ACC112 (cell line): ENCODE data around the gene SPDL1.
A peak's percentile ranks its signal among the peaks of the same experiment; 100 is the strongest.

Source experiments
- H2AFZ ChIP-seq: fragments of 200-600 bp; sonication (generic); one replicate; pipeline ENCODE4 v1.6.0; 2017; ENCODE audit warnings: antibody characterized with exemption, low read length; ENCODE audit not compliant: unreplicated experiment
- H3K27ac ChIP-seq: fragments of 200-600 bp; sonication (generic); 2 replicates; pipeline ENCODE4 v1.5.1; 2014; ENCODE audit warnings: low read depth, mild to moderate bottlenecking, antibody characterized with exemption, low read length, moderate library complexity
- H3K27me3 ChIP-seq: fragments of 200-600 bp; sonication (generic); 2 replicates; pipeline ENCODE4 v1.6.1; 2014; ENCODE audit warnings: mild to moderate bottlenecking, antibody characterized with exemption, low read length, moderate library complexity, mixed read lengths; ENCODE audit not compliant: insufficient read depth
- H3K36me3 ChIP-seq: fragments of 200-600 bp; sonication (generic); 2 replicates; pipeline ENCODE4 v1.6.1; 2016; ENCODE audit warnings: mild to moderate bottlenecking, antibody characterized with exemption, low read length, moderate library complexity, mixed read lengths; ENCODE audit not compliant: insufficient read depth
- H3K4me1 ChIP-seq: fragments of 200-600 bp; sonication (generic); one replicate; pipeline ENCODE4 v1.6.1; 2016; ENCODE audit warnings: low read length, mixed read lengths; ENCODE audit not compliant: insufficient read depth, unreplicated experiment, control insufficient read depth
- H3K4me3 ChIP-seq: fragments of 200-600 bp; sonication (generic); 2 replicates; pipeline ENCODE4 v1.5.1; 2014; ENCODE audit warnings: mild to moderate bottlenecking, low read depth, low read length
- H3K79me2 ChIP-seq: fragments of 200-600 bp; sonication (generic); one replicate; pipeline ENCODE4 v1.6.0; 2016; ENCODE audit warnings: low read length; ENCODE audit not compliant: control insufficient read depth, unreplicated experiment, insufficient read depth

The SPDL1 gene

GRCh38 chr5:169627551-169627950 is 44.0 kb downstream of the SPDL1 start:
- H2AFZ ChIP-seq: no peak overlapping the region
- H3K27me3 ChIP-seq: no peaks in the 10 kb centered on the region
- H3K36me3 ChIP-seq: no peaks in the 10 kb centered on the region
- H3K4me3 ChIP-seq: no peak overlapping the region
- no peak overlapping the region for H3K27ac ChIP-seq
- peaks cover 42% of the 10 kb centered on the region for H3K4me1 ChIP-seq
- H3K79me2 ChIP-seq: no peaks in the 10 kb centered on the region

- no peak overlapping the region for H2AFZ ChIP-seq
- H3K36me3 ChIP-seq: no peaks in the 10 kb centered on the region
- no peak overlapping the region for H3K4me3 ChIP-seq
- H3K4me1 ChIP-seq: peaks cover 42% of the 10 kb centered on the region
- H3K27ac ChIP-seq: no peak overlapping the region
- no peaks in the 10 kb centered on the region for H3K79me2 ChIP-seq
- no peaks in the 10 kb centered on the region for H3K27me3 ChIP-seq
Observed at GRCh38 chr5:169628892-169629291, 45.3 kb downstream of the SPDL1 start.

GRCh38 chr5:169629847-169630548 is 46.4 kb downstream of the SPDL1 start:
- peak overlapping the region; percentile 36 for H3K27ac ChIP-seq
- no peaks in the 10 kb centered on the region for H3K27me3 ChIP-seq
- H3K4me1 ChIP-seq: peaks cover 42% of the 10 kb centered on the region
- H3K4me3 ChIP-seq: no peak overlapping the region
- H3K79me2 ChIP-seq: no peaks in the 10 kb centered on the region
- peak overlapping the region; percentile 36 for H2AFZ ChIP-seq
- H3K36me3 ChIP-seq: no peaks in the 10 kb centered on the region

GRCh38 chr5:169631360-169631759 is 47.8 kb downstream of the SPDL1 start:
- Histone ChIP-seq H3K4me3 (peak overlapping the region; percentile 38; the same call in 1 of the 2 replicates), H3K36me3 (no peaks in the 10 kb centered on the region), H3K4me1 (peaks cover 41% of the 10 kb centered on the region), H3K27me3 (no peaks in the 10 kb centered on the region), H3K79me2 (no peaks in the 10 kb centered on the region), H2AFZ (no peak overlapping the region), H3K27ac (no peak overlapping the region)

- Histone ChIP-seq H3K27ac (no peak overlapping the region), H3K79me2 (no peaks in the 10 kb centered on the region), H3K36me3 (no peaks in the 10 kb centered on the region), H3K4me1 (peaks cover 28% of the 10 kb centered on the region), H3K27me3 (no peaks in the 10 kb centered on the region), H3K4me3 (no peak overlapping the region), H2AFZ (no peak overlapping the region)
Observed at GRCh38 chr5:169632946-169633345, 49.4 kb downstream of the SPDL1 start.

- Histone ChIP-seq H3K4me3 (no peak overlapping the region), H3K4me1 (peaks cover 20% of the 10 kb centered on the region)
Observed at GRCh38 chr5:169634606-169635005, 51.0 kb downstream of the SPDL1 start.

GRCh38 chr5:169635936-169636335 is 52.4 kb downstream of the SPDL1 start:
- no peaks in the 10 kb centered on the region for H3K36me3 ChIP-seq
- no peak overlapping the region for H3K27ac ChIP-seq
- no peak overlapping the region for H3K4me3 ChIP-seq
- H3K79me2 ChIP-seq: no peaks in the 10 kb centered on the region
- H3K4me1 ChIP-seq: peaks cover 10% of the 10 kb centered on the region
- no peaks in the 10 kb centered on the region for H3K27me3 ChIP-seq
- no peak overlapping the region for H2AFZ ChIP-seq

More at GRCh38 chr5:169634606-169635005, 51.0 kb downstream of the SPDL1 start:
- Histone ChIP-seq H3K27ac (no peak overlapping the region), H2AFZ (no peak overlapping the region), H3K36me3 (no peaks in the 10 kb centered on the region), H3K27me3 (no peaks in the 10 kb centered on the region), H3K79me2 (no peaks in the 10 kb centered on the region)

- Histone ChIP-seq H2AFZ (peak overlapping the region; percentile 58), H3K36me3 (no peaks in the 10 kb centered on the region), H3K79me2 (no peaks in the 10 kb centered on the region), H3K4me1 (peaks cover 4% of the 10 kb centered on the region), H3K4me3 (peak overlapping the region; percentile 78), H3K27me3 (no peaks in the 10 kb centered on the region), H3K27ac (no peak overlapping the region)
Observed at GRCh38 chr5:169636477-169637084, 53.0 kb downstream of the SPDL1 start.

GRCh38 chr5:169637085-169637548 is 53.5 kb downstream of the SPDL1 start, which contains the start of gene DOCK2:
DOCK2 (plus strand) TSS chr5:169637275; CDS start chr5:169637327, 52 bp downstream.
- H2AFZ ChIP-seq: peak within 1 kb of the TSS; percentile 58
- H3K79me2 ChIP-seq: no peaks in the 10 kb centered on the region
- H3K4me1 ChIP-seq: no peaks in the 10 kb centered on the region
- no peaks in the 10 kb centered on the region for H3K27me3 ChIP-seq
- no peak within 1 kb of the TSS for H3K27ac ChIP-seq
- peak within 1 kb of the TSS; percentile 78 for H3K4me3 ChIP-seq
- H3K36me3 ChIP-seq: no peaks in the 10 kb centered on the region

- H3K4me1 ChIP-seq: no peaks in the 10 kb centered on the region
- no peaks in the 10 kb centered on the region for H3K27me3 ChIP-seq
- H2AFZ ChIP-seq: peak overlapping the region; percentile 58
- peak overlapping the region; percentile 78 for H3K4me3 ChIP-seq
- H3K79me2 ChIP-seq: no peaks in the 10 kb centered on the region
- no peaks in the 10 kb centered on the region for H3K36me3 ChIP-seq
- no peak overlapping the region for H3K27ac ChIP-seq
Observed at GRCh38 chr5:169637549-169638121, 54.1 kb downstream of the SPDL1 start.
